Ovary (tissue), 9 donors: ENCODE measurements around the gene VPS13A. TPM values are rescaled to one million over a fixed set of nuclear protein-coding genes. Genes with fewer than 3 reads are reported as not detected.

Experiments
- DNase-seq, 5 donors: peaks; one replicate each; pipeline ENCODE4 v3.0.0-alpha.2; 2019 to 2020
- H3K27ac ChIP-seq, 2 donors: fragments of 200-600 bp; one replicate each; pipeline versions ENCODE4 v1.5.1 to v1.8.0; 2019 to 2022
- H3K27me3 ChIP-seq: fragments of 200-600 bp; one replicate; pipeline ENCODE4 v1.8.0; 2022
- H3K36me3 ChIP-seq: fragments of 200-600 bp; sonication (generic); one replicate; pipeline ENCODE4 v1.5.1; 2019
- H3K4me1 ChIP-seq: one replicate; pipeline ENCODE4 v1.8.1; 2013; ENCODE audit warnings: mild to moderate bottlenecking, moderate library complexity; ENCODE audit not compliant: insufficient read depth
- H3K4me3 ChIP-seq: fragments of 200-600 bp; sonication (generic); one replicate; pipeline ENCODE4 v1.5.1; 2017
- H3K9me3 ChIP-seq, 2 donors: fragments of 200-600 bp in 1 of 2; sonication (generic) in 1 of 2; one replicate each; pipeline versions ENCODE4 v1.5.1 to v1.8.1; 2013 to 2019; ENCODE audit warnings: mild to moderate bottlenecking in 1 of 2, moderate library complexity in 1 of 2
- EP300 ChIP-seq: sonication (generic); formaldehyde crosslinking; IDR thresholded peaks from one replicate; pipeline ENCODE4 v1.6.1; 2017; ENCODE audit warnings: antibody characterized with exemption
- POLR2A ChIP-seq: fragments of 450-650 bp; IDR thresholded peaks from one replicate; pipeline ENCODE4 v1.6.1; 2017; ENCODE audit warnings: antibody characterized with exemption, mild to moderate bottlenecking, moderate library complexity
- WGBS, 3 donors: extraction: QIAGEN DNeasy Blood & Tissue Kit in 1 of 3; methylation state at CpG; one replicate each; pipeline versions ENCODE4 v1.1.5 to v1.1.7; 2013 to 2017; 5-methylcytosine and 5-hydroxymethylcytosine counted together
- intact Hi-C, 4 donors: fragments of 100-400 bp; cut with DNase I; formaldehyde crosslinking; loops; one replicate each; pipeline versions ENCODE4 v1.11.0 to v1.15.1; 2022 to 2023
- polyA plus RNA-seq, 2 donors: library from polyadenylated mRNA; stranded (reverse); fragments of 200-250 nt in 1 of 2; fragments of 350-450 nt in 1 of 2; fragmentation: Illumina TruSeq in 1 of 2; extraction: RNeasy Lipid Tissue Mini Kit (QIAGEN cat#74804) in 1 of 2; gene quantifications; one replicate each; pipeline ENCODE4 v1.2.3, GENCODE V29; 2013 to 2014
- total RNA-seq, 7 donors: library from RNA; depleted of rRNA in 2 of 7; stranded (reverse); fragments of >200 nt in 2 of 7; fragmentation: NEBNext Ultra II Directional in 3 of 7; extraction: Animal tissue kit (Norgen Biotek cat#: 25700) in 3 of 7; gene quantifications; one replicate each; pipeline versions ENCODE4 v1.1.0 to v1.2.4, GENCODE V29; 2016 to 2023
- TF ChIP-seq, protein P1 (sequence below), 3 donors: fragments of 450-650 bp in 2 of 3; fragments of 200-600 bp in 1 of 3; IDR thresholded peaks; one replicate each; pipeline versions ENCODE4 v1.5.1 to v1.8.0; 2016 to 2022; ENCODE audit warnings: antibody characterized with exemption in 3 of 3, mild to moderate bottlenecking in 1 of 3
- donor health status: DM: no; HTN: no; CAD: no; lungs with moderate emphysema.
- donor health status: DM: no; HTN: no; CAD: no.
- donor health status: Bipolar disorder and iron deficiency.
- donor health status: DM: yes; HTN: yes; CAD: no.
- donor health status: DM: no; HTN: no; CAD: no.
- donor health status: DM: yes; HTN: yes; CAD: no.

VPS13A gene
- total and polyA plus RNA-seq, 9 donors = 3.5 to 46.6 (median 13.5) TPM

- DNase-seq = no peak
- TF ChIP-seq POLR2A (no peak), EP300 (no peak)
- TF ChIP-seq, protein P1, sequence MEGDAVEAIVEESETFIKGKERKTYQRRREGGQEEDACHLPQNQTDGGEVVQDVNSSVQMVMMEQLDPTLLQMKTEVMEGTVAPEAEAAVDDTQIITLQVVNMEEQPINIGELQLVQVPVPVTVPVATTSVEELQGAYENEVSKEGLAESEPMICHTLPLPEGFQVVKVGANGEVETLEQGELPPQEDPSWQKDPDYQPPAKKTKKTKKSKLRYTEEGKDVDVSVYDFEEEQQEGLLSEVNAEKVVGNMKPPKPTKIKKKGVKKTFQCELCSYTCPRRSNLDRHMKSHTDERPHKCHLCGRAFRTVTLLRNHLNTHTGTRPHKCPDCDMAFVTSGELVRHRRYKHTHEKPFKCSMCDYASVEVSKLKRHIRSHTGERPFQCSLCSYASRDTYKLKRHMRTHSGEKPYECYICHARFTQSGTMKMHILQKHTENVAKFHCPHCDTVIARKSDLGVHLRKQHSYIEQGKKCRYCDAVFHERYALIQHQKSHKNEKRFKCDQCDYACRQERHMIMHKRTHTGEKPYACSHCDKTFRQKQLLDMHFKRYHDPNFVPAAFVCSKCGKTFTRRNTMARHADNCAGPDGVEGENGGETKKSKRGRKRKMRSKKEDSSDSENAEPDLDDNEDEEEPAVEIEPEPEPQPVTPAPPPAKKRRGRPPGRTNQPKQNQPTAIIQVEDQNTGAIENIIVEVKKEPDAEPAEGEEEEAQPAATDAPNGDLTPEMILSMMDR (IDR thresholded peaks at IDR 0.05) = no peak
- no peaks in the 10 kb centered on the region for H3K4me1 ChIP-seq
- no peak overlapping the region for H3K27ac ChIP-seq
- no peaks in the 10 kb centered on the region for H3K9me3 ChIP-seq
- H3K4me3 ChIP-seq = no peak overlapping the region
- H3K36me3 ChIP-seq = no peaks in the 10 kb centered on the region
- no peaks in the 10 kb centered on the region for H3K27me3 ChIP-seq
- intact Hi-C loops = no loop called here
Measured at GRCh38 chr9:77304543-77304942, 127.2 kb downstream of the VPS13A start.

GRCh38 chr9:77305622-77306400, 128.5 kb downstream of the VPS13A start:
- no peaks in the 10 kb centered on the region for H3K4me1 ChIP-seq
- no peaks in the 10 kb centered on the region for H3K36me3 ChIP-seq
- H3K27me3 ChIP-seq = no peaks in the 10 kb centered on the region
- no peaks in the 10 kb centered on the region for H3K9me3 ChIP-seq
- intact Hi-C loops = no loop called here
- H3K4me3 ChIP-seq = no peak overlapping the region
- DNase-seq = no peak
- WGBS, 3 donors = 16 to 33% (median 31%) methylated on average over 1 of the region's 1 CpG
- TF ChIP-seq POLR2A (no peak), EP300 (no peak)
- TF ChIP-seq, protein P1 (IDR thresholded peaks at IDR 0.05) = no peak
- no peak overlapping the region for H3K27ac ChIP-seq

DNA sequence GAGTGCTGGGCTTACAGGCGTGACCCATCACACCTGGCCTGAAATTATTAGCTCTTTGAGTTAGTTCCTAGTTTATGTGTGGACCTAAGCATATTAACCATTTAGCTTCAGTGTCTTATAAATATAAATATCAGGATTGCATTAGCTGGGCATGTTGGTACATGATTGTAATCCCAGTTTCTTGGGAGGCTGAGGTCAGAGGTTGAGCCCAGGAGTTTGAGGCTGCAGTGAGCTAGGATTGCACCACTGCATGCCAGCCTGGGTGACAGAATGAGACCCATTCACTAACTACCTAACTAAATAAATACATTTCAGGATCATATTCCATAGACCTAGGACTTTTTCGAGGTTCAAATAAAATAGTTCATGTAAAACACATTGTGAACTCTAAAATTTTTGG, 129.8 kb downstream of the VPS13A start:
- intact Hi-C loops = no loop called here
- H3K36me3 ChIP-seq = no peaks in the 10 kb centered on the region
- TF ChIP-seq, protein P1 (IDR thresholded peaks at IDR 0.05) = no peak
- no peak for TF ChIP-seq EP300
- no peak for TF ChIP-seq POLR2A
- H3K4me1 ChIP-seq = no peaks in the 10 kb centered on the region
- no peaks in the 10 kb centered on the region for H3K9me3 ChIP-seq
- no peak overlapping the region for H3K27ac ChIP-seq
- 96 to 98% (median 96%) methylated on average over 2 of the region's 2 CpGs for WGBS, 3 donors
- no peak for DNase-seq
- no peak overlapping the region for H3K4me3 ChIP-seq
- H3K27me3 ChIP-seq = no peaks in the 10 kb centered on the region

DNA sequence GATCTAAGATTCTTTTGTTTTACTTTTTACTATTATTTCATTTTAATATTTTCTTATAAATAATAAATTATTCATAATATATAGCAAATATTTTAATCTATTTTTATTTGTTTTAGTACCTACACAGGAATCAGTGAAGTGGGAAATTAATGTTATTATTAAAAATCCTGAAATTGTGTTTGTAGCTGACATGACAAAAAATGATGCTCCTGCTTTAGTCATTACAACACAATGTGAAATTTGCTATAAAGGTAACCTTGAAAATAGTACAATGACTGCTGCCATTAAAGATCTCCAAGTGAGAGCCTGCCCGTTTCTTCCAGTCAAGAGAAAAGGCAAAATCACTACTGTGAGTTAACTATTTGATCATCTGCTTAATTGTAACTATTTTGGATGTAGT, 138.7 kb downstream of the VPS13A start:
- 72 to 76% (median 73%) methylated on average over 1 of the region's 1 CpG for WGBS, 3 donors

More for the DNA sequence above, 138.7 kb downstream of the VPS13A start:
- intact Hi-C loops = no loop called here
- Histone ChIP-seq H3K27me3 (no peaks in the 10 kb centered on the region), H3K4me3 (no peak overlapping the region), H3K36me3 (no peaks in the 10 kb centered on the region), H3K27ac (no peak overlapping the region), H3K4me1 (no peaks in the 10 kb centered on the region), H3K9me3 (no peaks in the 10 kb centered on the region)
- TF ChIP-seq EP300 (no peak), POLR2A (no peak)
- TF ChIP-seq, protein P1 (IDR thresholded peaks at IDR 0.05) = no peak
- DNase-seq = no peak
